Measurements from ENCODE around the gene NOL3.

The NOL3 gene

GRCh38 chr16:67182288-67182687, 11.9 kb downstream of the NOL3 start:
- H3K9ac ChIP-seq (ENCODE audit: low read length in 2 of 2), result no peak overlapping the region

GRCh38 chr16:67183284-67183626, 12.9 kb downstream of the NOL3 start:
- peaks cover 46% of the 10 kb centered on the region for H3K4me1 ChIP-seq (ENCODE audit: control insufficient read depth, insufficient read depth, low read length)
- no peaks in the 10 kb centered on the region for H3K27me3 ChIP-seq (ENCODE audit: control insufficient read depth in 1 of 2, insufficient read depth in 2 of 2, low read length in 2 of 2)
- H3K27ac ChIP-seq (ENCODE audit: low read length), result peak overlapping the region; percentile 92
- H3K36me3 ChIP-seq (ENCODE audit: control insufficient read depth in 2 of 2, insufficient read depth in 2 of 2, low read length in 2 of 2), result no peaks in the 10 kb centered on the region
- peak overlapping the region; percentile 79 to 94 for H3K9ac ChIP-seq (ENCODE audit: low read length in 2 of 2)
- H3K4me3 ChIP-seq (ENCODE audit: low read length in 2 of 2), result peak overlapping the region; percentile 75 to 86
- no peaks in the 10 kb centered on the region for H3K9me3 ChIP-seq (ENCODE audit: control insufficient read depth in 2 of 2, low read length in 2 of 2)

More at GRCh38 chr16:67182288-67182687, 11.9 kb downstream of the NOL3 start:
- Histone ChIP-seq H3K9me3 (ENCODE audit: control insufficient read depth in 2 of 2, low read length in 2 of 2) (no peaks in the 10 kb centered on the region), H3K4me1 (ENCODE audit: control insufficient read depth, insufficient read depth, low read length) (peaks cover 56% of the 10 kb centered on the region), H3K27me3 (ENCODE audit: control insufficient read depth in 1 of 2, insufficient read depth in 2 of 2, low read length in 2 of 2) (no peaks in the 10 kb centered on the region), H3K27ac (ENCODE audit: low read length) (no peak overlapping the region), H3K36me3 (ENCODE audit: control insufficient read depth in 2 of 2, insufficient read depth in 2 of 2, low read length in 2 of 2) (no peaks in the 10 kb centered on the region), H3K4me3 (ENCODE audit: low read length in 2 of 2) (no peak overlapping the region)

- H3K4me1 ChIP-seq (ENCODE audit: control insufficient read depth, insufficient read depth, low read length), result peaks cover 41% of the 10 kb centered on the region
- H3K27me3 ChIP-seq (ENCODE audit: control insufficient read depth in 1 of 2, insufficient read depth in 2 of 2, low read length in 2 of 2), result no peaks in the 10 kb centered on the region
- no peaks in the 10 kb centered on the region for H3K9me3 ChIP-seq (ENCODE audit: control insufficient read depth in 2 of 2, low read length in 2 of 2)
- peak within 1 kb of the TSS; percentile 75 to 86 for H3K4me3 ChIP-seq (ENCODE audit: low read length in 2 of 2)
- peak within 1 kb of the TSS; percentile 92 for H3K27ac ChIP-seq (ENCODE audit: low read length)
- H3K36me3 ChIP-seq (ENCODE audit: control insufficient read depth in 2 of 2, insufficient read depth in 2 of 2, low read length in 2 of 2), result no peaks in the 10 kb centered on the region
- peak within 1 kb of the TSS; percentile 79 to 94 for H3K9ac ChIP-seq (ENCODE audit: low read length in 2 of 2)
Observed at GRCh38 chr16:67183627-67184452, 13.5 kb downstream of the NOL3 start, which contains the start of gene MATCAP1. Gene MATCAP1, minus strand, starts transcription at chr16:67183963. Its CDS starts 3,353 bp downstream, at chr16:67180610.

GRCh38 chr16:67184453-67184994, 14.2 kb downstream of the NOL3 start:
- no peaks in the 10 kb centered on the region for H3K27me3 ChIP-seq (ENCODE audit: control insufficient read depth in 1 of 2, insufficient read depth in 2 of 2, low read length in 2 of 2)
- peak overlapping the region; percentile 75 to 86 for H3K4me3 ChIP-seq (ENCODE audit: low read length in 2 of 2)
- H3K9me3 ChIP-seq (ENCODE audit: control insufficient read depth in 2 of 2, low read length in 2 of 2), result no peaks in the 10 kb centered on the region
- peaks cover 40% of the 10 kb centered on the region for H3K4me1 ChIP-seq (ENCODE audit: control insufficient read depth, insufficient read depth, low read length)
- peak overlapping the region; percentile 92 for H3K27ac ChIP-seq (ENCODE audit: low read length)
- H3K36me3 ChIP-seq (ENCODE audit: control insufficient read depth in 2 of 2, insufficient read depth in 2 of 2, low read length in 2 of 2), result no peaks in the 10 kb centered on the region
- peak overlapping the region in 1 of 2 donors; percentile 79 for H3K9ac ChIP-seq (ENCODE audit: low read length in 2 of 2)

GRCh38 chr16:67184995-67185650, 14.8 kb downstream of the NOL3 start:
- Histone ChIP-seq H3K27me3 (ENCODE audit: control insufficient read depth in 1 of 2, insufficient read depth in 2 of 2, low read length in 2 of 2) (no peaks in the 10 kb centered on the region), H3K4me1 (ENCODE audit: control insufficient read depth, insufficient read depth, low read length) (peaks cover 40% of the 10 kb centered on the region), H3K9ac (ENCODE audit: low read length in 2 of 2) (peak overlapping the region in 1 of 2 donors; percentile 47), H3K36me3 (ENCODE audit: control insufficient read depth in 2 of 2, insufficient read depth in 2 of 2, low read length in 2 of 2) (no peaks in the 10 kb centered on the region), H3K9me3 (ENCODE audit: control insufficient read depth in 2 of 2, low read length in 2 of 2) (no peaks in the 10 kb centered on the region), H3K27ac (ENCODE audit: low read length) (no peak overlapping the region), H3K4me3 (ENCODE audit: low read length in 2 of 2) (peak overlapping the region; percentile 7 to 86)

GRCh38 chr16:67185651-67186134, 15.4 kb downstream of the NOL3 start:
- H3K27me3 ChIP-seq (ENCODE audit: control insufficient read depth in 1 of 2, insufficient read depth in 2 of 2, low read length in 2 of 2), result no peaks in the 10 kb centered on the region
- no peak overlapping the region for H3K27ac ChIP-seq (ENCODE audit: low read length)
- no peaks in the 10 kb centered on the region for H3K36me3 ChIP-seq (ENCODE audit: control insufficient read depth in 2 of 2, insufficient read depth in 2 of 2, low read length in 2 of 2)
- H3K4me1 ChIP-seq (ENCODE audit: control insufficient read depth, insufficient read depth, low read length), result peaks cover 40% of the 10 kb centered on the region
- H3K9me3 ChIP-seq (ENCODE audit: control insufficient read depth in 2 of 2, low read length in 2 of 2), result no peaks in the 10 kb centered on the region
- H3K4me3 ChIP-seq (ENCODE audit: low read length in 2 of 2), result peak overlapping the region; percentile 2 to 86
- H3K9ac ChIP-seq (ENCODE audit: low read length in 2 of 2), result peak overlapping the region in 1 of 2 donors; percentile 47

- H3K27ac ChIP-seq (ENCODE audit: low read length), result no peak overlapping the region
- no peaks in the 10 kb centered on the region for H3K36me3 ChIP-seq (ENCODE audit: control insufficient read depth in 2 of 2, insufficient read depth in 2 of 2, low read length in 2 of 2)
- H3K4me3 ChIP-seq (ENCODE audit: low read length in 2 of 2), result no peak overlapping the region
- peaks cover 35% of the 10 kb centered on the region for H3K4me1 ChIP-seq (ENCODE audit: control insufficient read depth, insufficient read depth, low read length)
- no peaks in the 10 kb centered on the region for H3K27me3 ChIP-seq (ENCODE audit: control insufficient read depth in 1 of 2, insufficient read depth in 2 of 2, low read length in 2 of 2)
- H3K9me3 ChIP-seq (ENCODE audit: control insufficient read depth in 2 of 2, low read length in 2 of 2), result no peaks in the 10 kb centered on the region
- H3K9ac ChIP-seq (ENCODE audit: low read length in 2 of 2), result no peak overlapping the region
Observed at GRCh38 chr16:67186550-67186950, 16.2 kb downstream of the NOL3 start.

- Histone ChIP-seq H3K4me3 (ENCODE audit: low read length in 2 of 2) (no peak overlapping the region), H3K4me1 (ENCODE audit: control insufficient read depth, insufficient read depth, low read length) (peaks cover 38% of the 10 kb centered on the region), H3K9ac (ENCODE audit: low read length in 2 of 2) (no peak overlapping the region), H3K27ac (ENCODE audit: low read length) (no peak overlapping the region), H3K27me3 (ENCODE audit: control insufficient read depth in 1 of 2, insufficient read depth in 2 of 2, low read length in 2 of 2) (no peaks in the 10 kb centered on the region), H3K9me3 (ENCODE audit: control insufficient read depth in 2 of 2, low read length in 2 of 2) (no peaks in the 10 kb centered on the region), H3K36me3 (ENCODE audit: control insufficient read depth in 2 of 2, insufficient read depth in 2 of 2, low read length in 2 of 2) (no peaks in the 10 kb centered on the region)
Observed at GRCh38 chr16:67187175-67187890, 17.0 kb downstream of the NOL3 start.

- Histone ChIP-seq H3K9ac (ENCODE audit: low read length in 2 of 2) (no peak overlapping the region), H3K27ac (ENCODE audit: low read length) (no peak overlapping the region), H3K36me3 (ENCODE audit: control insufficient read depth in 2 of 2, insufficient read depth in 2 of 2, low read length in 2 of 2) (peaks cover 0 to under 1% of the 10 kb centered on the region in 2 donors), H3K4me3 (ENCODE audit: low read length in 2 of 2) (no peak overlapping the region), H3K9me3 (ENCODE audit: control insufficient read depth in 2 of 2, low read length in 2 of 2) (no peaks in the 10 kb centered on the region), H3K4me1 (ENCODE audit: control insufficient read depth, insufficient read depth, low read length) (peaks cover 38% of the 10 kb centered on the region), H3K27me3 (ENCODE audit: control insufficient read depth in 1 of 2, insufficient read depth in 2 of 2, low read length in 2 of 2) (no peaks in the 10 kb centered on the region)
Observed at GRCh38 chr16:67188323-67188722, 18.0 kb downstream of the NOL3 start.

GRCh38 chr16:67188798-67189197, 18.5 kb downstream of the NOL3 start:
- Histone ChIP-seq H3K9ac (ENCODE audit: low read length in 2 of 2) (no peak overlapping the region), H3K4me3 (ENCODE audit: low read length in 2 of 2) (no peak overlapping the region), H3K27me3 (ENCODE audit: control insufficient read depth in 1 of 2, insufficient read depth in 2 of 2, low read length in 2 of 2) (no peaks in the 10 kb centered on the region), H3K4me1 (ENCODE audit: control insufficient read depth, insufficient read depth, low read length) (peaks cover 42% of the 10 kb centered on the region), H3K36me3 (ENCODE audit: control insufficient read depth in 2 of 2, insufficient read depth in 2 of 2, low read length in 2 of 2) (peaks cover 0 to 5% of the 10 kb centered on the region in 2 donors), H3K27ac (ENCODE audit: low read length) (no peak overlapping the region), H3K9me3 (ENCODE audit: control insufficient read depth in 2 of 2, low read length in 2 of 2) (no peaks in the 10 kb centered on the region)

Data from stomach smooth muscle (tissue), 2 donors.